Activated naive CD8-positive, alpha-beta T cell (primary cell): Measurements from ENCODE around the gene FAM53B.

Source experiments
- H3K27ac Mint-ChIP-seq: one replicate; pipeline ENCODE4 v1.8.0; 2021; ENCODE audit warnings: mixed read lengths
- H3K27me3 Mint-ChIP-seq: one replicate; pipeline ENCODE4 v1.8.0; 2021; ENCODE audit warnings: mixed read lengths
- H3K36me3 Mint-ChIP-seq: one replicate; pipeline ENCODE4 v1.8.0; 2021; ENCODE audit warnings: mixed read lengths
- H3K4me1 Mint-ChIP-seq: one replicate; pipeline ENCODE4 v1.8.0; 2021; ENCODE audit warnings: low read depth, mixed read lengths
- H3K4me3 Mint-ChIP-seq: one replicate; pipeline ENCODE4 v1.8.0; 2021; ENCODE audit warnings: mild to moderate bottlenecking, mixed read lengths
- H3K9me3 Mint-ChIP-seq: one replicate; pipeline ENCODE4 v1.8.0; 2021; ENCODE audit warnings: low read depth, mixed read lengths

FAM53B gene

GRCh38 chr10:124646483-124647352, 97.5 kb downstream of the FAM53B start:
- H3K9me3 Mint-ChIP-seq = no peaks in the 10 kb centered on the region
- peak overlapping the region; percentile 65 for H3K4me3 Mint-ChIP-seq
- peaks cover 82% of the 10 kb centered on the region for H3K4me1 Mint-ChIP-seq
- H3K27me3 Mint-ChIP-seq = no peaks in the 10 kb centered on the region
- peaks cover 2% of the 10 kb centered on the region for H3K36me3 Mint-ChIP-seq
- H3K27ac Mint-ChIP-seq = peak overlapping the region; percentile 86

- peaks cover 84% of the 10 kb centered on the region for H3K4me1 Mint-ChIP-seq
- no peak overlapping the region for H3K27ac Mint-ChIP-seq
- peak overlapping the region; percentile 38 for H3K4me3 Mint-ChIP-seq
- H3K27me3 Mint-ChIP-seq = no peaks in the 10 kb centered on the region
- H3K36me3 Mint-ChIP-seq = peaks cover 2% of the 10 kb centered on the region
- H3K9me3 Mint-ChIP-seq = no peaks in the 10 kb centered on the region
These were observed 98.6 kb downstream of the FAM53B start for GRCh38 chr10:124645467-124646095.

GRCh38 chr10:124644771-124645415, 99.3 kb downstream of the FAM53B start:
- no peak overlapping the region for H3K4me3 Mint-ChIP-seq
- no peaks in the 10 kb centered on the region for H3K9me3 Mint-ChIP-seq
- peaks cover 2% of the 10 kb centered on the region for H3K36me3 Mint-ChIP-seq
- H3K4me1 Mint-ChIP-seq = peaks cover 85% of the 10 kb centered on the region
- H3K27me3 Mint-ChIP-seq = no peaks in the 10 kb centered on the region
- peak overlapping the region; percentile 10 for H3K27ac Mint-ChIP-seq

GRCh38 chr10:124644236-124644635, 99.9 kb downstream of the FAM53B start:
- no peaks in the 10 kb centered on the region for H3K27me3 Mint-ChIP-seq
- no peak overlapping the region for H3K27ac Mint-ChIP-seq
- H3K36me3 Mint-ChIP-seq = peaks cover 2% of the 10 kb centered on the region
- H3K9me3 Mint-ChIP-seq = no peaks in the 10 kb centered on the region
- peaks cover 82% of the 10 kb centered on the region for H3K4me1 Mint-ChIP-seq
- no peak overlapping the region for H3K4me3 Mint-ChIP-seq

- H3K27ac Mint-ChIP-seq = no peak overlapping the region
- no peaks in the 10 kb centered on the region for H3K9me3 Mint-ChIP-seq
- peaks cover 2% of the 10 kb centered on the region for H3K36me3 Mint-ChIP-seq
- H3K4me1 Mint-ChIP-seq = peaks cover 74% of the 10 kb centered on the region
- no peaks in the 10 kb centered on the region for H3K27me3 Mint-ChIP-seq
- no peak overlapping the region for H3K4me3 Mint-ChIP-seq
These were observed 100.7 kb downstream of the FAM53B start for GRCh38 chr10:124643330-124644009.

- Mint-ChIP-seq H3K4me3 (no peak overlapping the region), H3K9me3 (no peaks in the 10 kb centered on the region), H3K27me3 (no peaks in the 10 kb centered on the region), H3K27ac (peak overlapping the region; percentile 47), H3K4me1 (peaks cover 68% of the 10 kb centered on the region), H3K36me3 (peaks cover 2% of the 10 kb centered on the region)
These were observed 102.0 kb downstream of the FAM53B start for GRCh38 chr10:124642088-124642710.

- no peaks in the 10 kb centered on the region for H3K27me3 Mint-ChIP-seq
- peaks cover 68% of the 10 kb centered on the region for H3K4me1 Mint-ChIP-seq
- peaks cover 2% of the 10 kb centered on the region for H3K36me3 Mint-ChIP-seq
- no peaks in the 10 kb centered on the region for H3K9me3 Mint-ChIP-seq
- peak overlapping the region; percentile 47 for H3K27ac Mint-ChIP-seq
- H3K4me3 Mint-ChIP-seq = peak overlapping the region; percentile 60
These were observed 102.7 kb downstream of the FAM53B start for GRCh38 chr10:124641282-124642087.

- Mint-ChIP-seq H3K4me3 (peak overlapping the region; percentile 60), H3K4me1 (peaks cover 68% of the 10 kb centered on the region)
These were observed 103.5 kb downstream of the FAM53B start for GRCh38 chr10:124640538-124641231.

GRCh38 chr10:124640056-124640455, 104.1 kb downstream of the FAM53B start:
- Mint-ChIP-seq H3K27ac (no peak overlapping the region), H3K4me3 (no peak overlapping the region), H3K9me3 (no peaks in the 10 kb centered on the region), H3K4me1 (peaks cover 64% of the 10 kb centered on the region), H3K27me3 (no peaks in the 10 kb centered on the region), H3K36me3 (peaks cover 2% of the 10 kb centered on the region)

More at GRCh38 chr10:124640538-124641231, 103.5 kb downstream of the FAM53B start:
- no peaks in the 10 kb centered on the region for H3K9me3 Mint-ChIP-seq
- peaks cover 2% of the 10 kb centered on the region for H3K36me3 Mint-ChIP-seq
- H3K27me3 Mint-ChIP-seq = no peaks in the 10 kb centered on the region
- H3K27ac Mint-ChIP-seq = peak overlapping the region; percentile 47

GRCh38 chr10:124639646-124640045, 104.5 kb downstream of the FAM53B start:
- H3K4me1 Mint-ChIP-seq = peaks cover 62% of the 10 kb centered on the region
- H3K36me3 Mint-ChIP-seq = peaks cover 2% of the 10 kb centered on the region
- H3K4me3 Mint-ChIP-seq = no peak overlapping the region
- H3K27me3 Mint-ChIP-seq = no peaks in the 10 kb centered on the region
- no peaks in the 10 kb centered on the region for H3K9me3 Mint-ChIP-seq
- H3K27ac Mint-ChIP-seq = no peak overlapping the region

GRCh38 chr10:124639206-124639605, 105.0 kb downstream of the FAM53B start:
- peaks cover 57% of the 10 kb centered on the region for H3K4me1 Mint-ChIP-seq
- no peak overlapping the region for H3K27ac Mint-ChIP-seq
- no peaks in the 10 kb centered on the region for H3K9me3 Mint-ChIP-seq
- no peak overlapping the region for H3K4me3 Mint-ChIP-seq
- no peaks in the 10 kb centered on the region for H3K27me3 Mint-ChIP-seq
- peaks cover 2% of the 10 kb centered on the region for H3K36me3 Mint-ChIP-seq

- H3K36me3 Mint-ChIP-seq = peaks cover 5% of the 10 kb centered on the region
- peaks cover 55% of the 10 kb centered on the region for H3K4me1 Mint-ChIP-seq
- peak overlapping the region; percentile 5 for H3K4me3 Mint-ChIP-seq
- H3K27ac Mint-ChIP-seq = peak overlapping the region; percentile 59
- H3K9me3 Mint-ChIP-seq = no peaks in the 10 kb centered on the region
- no peaks in the 10 kb centered on the region for H3K27me3 Mint-ChIP-seq
These were observed 106.4 kb downstream of the FAM53B start for GRCh38 chr10:124637746-124638145.

- Mint-ChIP-seq H3K4me1 (peaks cover 56% of the 10 kb centered on the region), H3K9me3 (no peaks in the 10 kb centered on the region), H3K27ac (peak overlapping the region; percentile 59), H3K4me3 (peak overlapping the region; percentile 5), H3K27me3 (no peaks in the 10 kb centered on the region), H3K36me3 (peaks cover 4% of the 10 kb centered on the region)
These were observed 107.0 kb downstream of the FAM53B start for GRCh38 chr10:124637091-124637700.
